HepG2 (cell line): Measurements from ENCODE around the gene PCTP.

Experiments used
- CENPX ChIP-seq: sonication (generic); formaldehyde crosslinking; IDR thresholded peaks from 2 replicates; pipeline ENCODE4 v1.9.0; 2021; ENCODE audit warnings: mild to moderate bottlenecking, missing genetic modification reagents, moderate library complexity
- JUN ChIP-seq: sonication (generic); formaldehyde crosslinking; IDR thresholded peaks from 2 replicates; pipeline ENCODE4 v1.4.0; 2020; ENCODE audit warnings: mild to moderate bottlenecking, missing genetic modification reagents
- NFIC ChIP-seq: IDR thresholded peaks from 2 replicates; pipeline ENCODE4 v1.6.1; 2012; ENCODE audit warnings: mild to moderate bottlenecking, low read length, inconsistent platforms
- POGZ ChIP-seq: sonication (generic); formaldehyde crosslinking; IDR thresholded peaks from 2 replicates; pipeline ENCODE4 v1.4.0; 2020; ENCODE audit warnings: mild to moderate bottlenecking, missing genetic modification reagents
- REPIN1 ChIP-seq: sonication (generic); formaldehyde crosslinking; IDR thresholded peaks from 2 replicates; pipeline ENCODE4 v1.8.0; 2022; ENCODE audit warnings: missing genetic modification reagents, low read depth, mild to moderate bottlenecking, borderline replicate concordance
- RNF2 ChIP-seq: fragments of 450-650 bp; conservative IDR thresholded peaks from 2 replicates; pipeline ENCODE4 v1.6.1; 2016; ENCODE audit warnings: low read depth
- SUZ12 ChIP-seq: fragments of 150-350 bp; IDR thresholded peaks from 2 replicates; pipeline ENCODE4 v1.6.1; 2014; ENCODE audit warnings: low read depth, low read length
- ZMAT3 ChIP-seq: sonication (generic); formaldehyde crosslinking; conservative IDR thresholded peaks from 2 replicates; pipeline ENCODE4 v1.7.0; 2021; ENCODE audit warnings: missing genetic modification reagents

DNA sequence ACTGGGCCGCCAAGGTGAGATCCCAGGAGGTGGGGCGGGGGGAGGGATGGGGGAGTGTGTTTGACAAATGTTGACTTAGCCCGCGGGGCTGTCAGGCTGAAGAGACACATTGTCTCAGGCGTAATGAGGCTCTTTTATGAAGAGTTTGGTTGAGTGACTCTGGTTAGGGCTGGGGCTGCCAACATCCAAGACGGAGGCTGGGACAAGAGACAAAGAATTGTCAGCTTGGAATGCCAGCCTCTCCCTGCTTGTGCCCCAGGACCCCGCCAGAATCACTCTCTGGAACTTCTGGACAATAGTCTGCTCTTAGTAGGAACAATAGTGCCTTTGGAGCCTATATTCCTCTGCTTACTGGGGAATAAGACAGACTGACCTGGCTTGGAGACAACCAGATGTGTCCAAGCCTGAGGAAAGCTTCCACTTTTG is 24.0 kb downstream of the PCTP start:
- TF ChIP-seq RNF2 (no peak), ZMAT3 (CRISPR knock-in tag) (no peak), SUZ12 (no peak), NFIC (no peak), POGZ (CRISPR knock-in tag) (no peak), CENPX (CRISPR knock-in tag) (no peak), REPIN1 (CRISPR knock-in tag) (no peak), JUN (CRISPR knock-in tag) (no peak)
